Parathyroid adenoma (tissue), 2 donors: Measurements from ENCODE around the gene ATG4A.

ENCODE experiments used
- H2AFZ ChIP-seq: fragments of 300-600 bp; sonication (generic); one replicate; pipeline ENCODE4 v1.7.0; 2017; ENCODE audit warnings: antibody characterized with exemption, mild to moderate bottlenecking
- H3K27ac ChIP-seq: fragments of 300-600 bp; sonication (generic); one replicate; pipeline ENCODE4 v1.7.0; 2017
- H3K27me3 ChIP-seq: fragments of 300-600 bp; sonication (generic); one replicate; pipeline ENCODE4 v1.7.0; 2017; ENCODE audit warnings: low read length; ENCODE audit not compliant: control insufficient read depth, insufficient read depth
- H3K36me3 ChIP-seq: fragments of 300-600 bp; sonication (generic); one replicate; pipeline ENCODE4 v1.7.0; 2017; ENCODE audit warnings: low read length; ENCODE audit not compliant: control insufficient read depth, insufficient read depth
- H3K4me1 ChIP-seq: fragments of 300-600 bp; sonication (generic); one replicate; pipeline ENCODE4 v1.7.0; 2017; ENCODE audit warnings: control low read depth
- H3K4me2 ChIP-seq: fragments of 300-600 bp; sonication (generic); one replicate; pipeline ENCODE4 v1.7.0; 2017; ENCODE audit warnings: low read length
- H3K4me3 ChIP-seq: fragments of 300-600 bp; sonication (generic); one replicate; pipeline ENCODE4 v1.7.0; 2017; ENCODE audit warnings: low read depth, low read length
- H3K79me2 ChIP-seq: fragments of 300-600 bp; sonication (generic); one replicate; pipeline ENCODE4 v1.7.0; 2017; ENCODE audit warnings: control low read depth
- H3K9ac ChIP-seq: fragments of 300-600 bp; sonication (generic); one replicate; pipeline ENCODE4 v1.7.0; 2017; ENCODE audit warnings: mild to moderate bottlenecking
- H3K9me3 ChIP-seq: fragments of 300-600 bp; sonication (generic); one replicate; pipeline ENCODE4 v1.7.0; 2017; ENCODE audit warnings: low read length; ENCODE audit not compliant: control insufficient read depth
- TF ChIP-seq, protein P1 (sequence below): fragments of 300-600 bp; sonication (generic); IDR thresholded peaks from one replicate; pipeline ENCODE4 v1.7.0; 2017; ENCODE audit warnings: antibody characterized with exemption, mild to moderate bottlenecking
- donor health status: primary hyperparathyroidism.

The ATG4A gene

DNA sequence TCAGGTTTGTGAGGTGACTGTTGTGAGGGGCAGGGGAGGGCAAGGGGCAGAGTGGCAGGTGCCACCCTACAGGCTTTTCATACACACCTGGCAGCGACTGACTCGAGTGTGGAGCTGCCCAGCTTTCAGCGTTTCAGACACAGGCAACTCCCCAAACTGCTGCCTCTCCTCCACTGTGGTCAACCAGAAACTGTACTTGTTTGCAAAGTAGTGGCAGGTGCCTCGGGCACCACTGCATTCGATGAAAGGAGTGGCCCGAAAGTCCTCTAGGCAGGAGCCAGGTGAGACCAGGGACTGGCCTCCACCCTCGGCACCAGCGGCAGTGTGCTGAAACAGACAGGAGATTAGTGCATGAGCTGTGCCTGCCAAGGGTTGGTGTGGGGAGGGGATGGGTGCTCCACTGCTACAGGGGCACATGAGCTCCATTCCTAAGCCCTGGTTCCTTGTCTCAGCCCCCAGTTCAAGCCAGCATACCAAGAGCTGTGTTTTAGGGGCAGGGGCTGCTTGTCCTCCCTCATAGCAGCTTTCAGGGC lies 65.4 kb downstream of the ATG4A start:
- H3K9me3 ChIP-seq, result no peaks in the 10 kb centered on the region
- H3K36me3 ChIP-seq, result no peaks in the 10 kb centered on the region
- no peak overlapping the region for H3K9ac ChIP-seq
- no peak overlapping the region for H2AFZ ChIP-seq
- TF ChIP-seq, protein P1, sequence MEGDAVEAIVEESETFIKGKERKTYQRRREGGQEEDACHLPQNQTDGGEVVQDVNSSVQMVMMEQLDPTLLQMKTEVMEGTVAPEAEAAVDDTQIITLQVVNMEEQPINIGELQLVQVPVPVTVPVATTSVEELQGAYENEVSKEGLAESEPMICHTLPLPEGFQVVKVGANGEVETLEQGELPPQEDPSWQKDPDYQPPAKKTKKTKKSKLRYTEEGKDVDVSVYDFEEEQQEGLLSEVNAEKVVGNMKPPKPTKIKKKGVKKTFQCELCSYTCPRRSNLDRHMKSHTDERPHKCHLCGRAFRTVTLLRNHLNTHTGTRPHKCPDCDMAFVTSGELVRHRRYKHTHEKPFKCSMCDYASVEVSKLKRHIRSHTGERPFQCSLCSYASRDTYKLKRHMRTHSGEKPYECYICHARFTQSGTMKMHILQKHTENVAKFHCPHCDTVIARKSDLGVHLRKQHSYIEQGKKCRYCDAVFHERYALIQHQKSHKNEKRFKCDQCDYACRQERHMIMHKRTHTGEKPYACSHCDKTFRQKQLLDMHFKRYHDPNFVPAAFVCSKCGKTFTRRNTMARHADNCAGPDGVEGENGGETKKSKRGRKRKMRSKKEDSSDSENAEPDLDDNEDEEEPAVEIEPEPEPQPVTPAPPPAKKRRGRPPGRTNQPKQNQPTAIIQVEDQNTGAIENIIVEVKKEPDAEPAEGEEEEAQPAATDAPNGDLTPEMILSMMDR, result no peak
- no peaks in the 10 kb centered on the region for H3K4me1 ChIP-seq
- no peak overlapping the region for H3K4me2 ChIP-seq
- H3K79me2 ChIP-seq, result no peaks in the 10 kb centered on the region
- H3K27me3 ChIP-seq, result no peaks in the 10 kb centered on the region
- H3K27ac ChIP-seq, result no peak overlapping the region
- no peak overlapping the region for H3K4me3 ChIP-seq

DNA sequence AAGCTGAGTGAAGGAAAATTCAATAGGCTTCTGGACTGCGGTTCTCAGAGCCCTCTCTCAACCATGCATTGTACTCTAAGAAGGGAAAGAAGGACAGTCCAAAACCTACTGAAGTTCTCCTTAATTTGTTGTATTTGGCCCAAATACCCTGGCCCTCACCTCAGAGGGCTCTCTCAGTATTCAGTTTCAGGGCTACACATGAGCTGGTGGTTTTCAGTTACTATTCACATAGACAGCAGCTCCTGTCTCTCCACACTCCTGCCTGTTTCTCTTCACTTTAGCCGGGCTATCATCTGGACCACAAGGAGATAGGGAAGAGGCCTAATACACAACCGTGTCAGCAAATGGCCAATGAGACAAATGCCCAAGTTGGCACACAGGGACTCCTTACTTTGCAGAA lies 66.0 kb downstream of the ATG4A start:
- Histone ChIP-seq H3K27ac (no peak overlapping the region), H3K36me3 (no peaks in the 10 kb centered on the region), H3K79me2 (no peaks in the 10 kb centered on the region), H3K9ac (no peak overlapping the region), H3K9me3 (no peaks in the 10 kb centered on the region), H3K27me3 (no peaks in the 10 kb centered on the region), H2AFZ (no peak overlapping the region), H3K4me2 (no peak overlapping the region), H3K4me1 (no peaks in the 10 kb centered on the region), H3K4me3 (no peak overlapping the region)
- TF ChIP-seq, protein P1, result no peak

- Histone ChIP-seq H3K4me1 (no peaks in the 10 kb centered on the region), H3K36me3 (no peaks in the 10 kb centered on the region), H3K79me2 (no peaks in the 10 kb centered on the region), H3K27ac (no peak overlapping the region), H3K4me2 (no peak overlapping the region), H3K9ac (no peak overlapping the region), H3K4me3 (no peak overlapping the region), H3K9me3 (no peaks in the 10 kb centered on the region), H3K27me3 (no peaks in the 10 kb centered on the region), H2AFZ (no peak overlapping the region)
- TF ChIP-seq, protein P1, result no peak
Observed at GRCh38 chrX:108159028-108159670, 67.6 kb downstream of the ATG4A start.

GRCh38 chrX:108160309-108160708 lies 68.7 kb downstream of the ATG4A start:
- Histone ChIP-seq H3K4me1 (no peaks in the 10 kb centered on the region), H3K9ac (no peak overlapping the region), H3K79me2 (no peaks in the 10 kb centered on the region), H3K4me3 (no peak overlapping the region), H3K9me3 (no peaks in the 10 kb centered on the region), H3K36me3 (no peaks in the 10 kb centered on the region), H3K4me2 (no peak overlapping the region), H2AFZ (no peak overlapping the region), H3K27me3 (no peaks in the 10 kb centered on the region), H3K27ac (no peak overlapping the region)
- TF ChIP-seq, protein P1, result no peak

- Histone ChIP-seq H3K4me2 (no peak overlapping the region), H2AFZ (no peak overlapping the region), H3K27me3 (no peaks in the 10 kb centered on the region), H3K79me2 (no peaks in the 10 kb centered on the region), H3K36me3 (no peaks in the 10 kb centered on the region), H3K4me1 (no peaks in the 10 kb centered on the region), H3K27ac (no peak overlapping the region), H3K9me3 (no peaks in the 10 kb centered on the region), H3K9ac (no peak overlapping the region), H3K4me3 (no peak overlapping the region)
- TF ChIP-seq, protein P1, result no peak
Observed at GRCh38 chrX:108162265-108162664, 70.7 kb downstream of the ATG4A start.
